Activated CD4-positive, alpha-beta T cell treated with anti-CD3 and anti-CD28 coated beads, Interleukin-2, amount 10 ng/mL, durations not matched to agents 7 days and 5 days (primary cell): ENCODE results near the gene ZFP42. TPM values are rescaled to one million over a fixed set of nuclear protein-coding genes. Genes with fewer than 3 reads are reported as not detected.
"Not testable (repeated sequence)": the region's sequence is repeated elsewhere in the genome, so short reads cannot be mapped to it uniquely, and the experiment has no call there.

Experiments
- CTCF ChIA-PET: fragments of 350-600 bp; sonication (Branson Sonifier 250); formaldehyde crosslinking; loops from one replicate; lab custom pipeline; 2021; ENCODE audit warnings: antibody characterized with exemption; lab: Charles Lee
- POLR2A ChIA-PET: fragments of 350-600 bp; sonication (Branson Sonifier 250); formaldehyde crosslinking; loops from one replicate; lab custom pipeline; 2021; ENCODE audit warnings: antibody characterized with exemption; lab: Charles Lee
- DNase-seq: peaks from one replicate; pipeline ENCODE4 v3.0.0-alpha.2; 2020
- H3K27ac Mint-ChIP-seq: one replicate; pipeline ENCODE4 v1.8.0; 2021; ENCODE audit warnings: mild to moderate bottlenecking, moderate library complexity, mixed read lengths
- H3K27me3 Mint-ChIP-seq: one replicate; pipeline ENCODE4 v1.8.0; 2021; ENCODE audit warnings: mixed read lengths
- H3K36me3 Mint-ChIP-seq: one replicate; pipeline ENCODE4 v1.8.0; 2021; ENCODE audit warnings: low read depth, mixed read lengths
- H3K4me1 Mint-ChIP-seq: one replicate; pipeline ENCODE4 v1.8.0; 2021; ENCODE audit warnings: mixed read lengths
- H3K4me3 Mint-ChIP-seq: one replicate; pipeline ENCODE4 v1.8.0; 2021; ENCODE audit warnings: mild to moderate bottlenecking, moderate library complexity, mixed read lengths
- H3K9me3 Mint-ChIP-seq: one replicate; pipeline ENCODE4 v1.8.0; 2021; ENCODE audit warnings: mixed read lengths
- total RNA-seq, 2 experiments: library from RNA; stranded (reverse); gene quantifications; one replicate each; pipeline ENCODE4 v1.2.3, GENCODE V29; 2021

Gene ZFP42
- total RNA-seq: not detected

- ChIA-PET POLR2A (no interaction called here), CTCF (no interaction called here)
- no peaks in the 10 kb centered on the region for H3K36me3 Mint-ChIP-seq
- H3K4me3 Mint-ChIP-seq: no peak within 1 kb of the TSS
- no peak for DNase-seq
- no peak within 1 kb of the TSS for H3K27ac Mint-ChIP-seq
- peaks cover 4% of the 10 kb centered on the region for H3K27me3 Mint-ChIP-seq
- H3K9me3 Mint-ChIP-seq: peaks cover 16% of the 10 kb centered on the region
- no peaks in the 10 kb centered on the region for H3K4me1 Mint-ChIP-seq
These were observed at the start of gene ZFP42 for GRCh38 chr4:187995322-187996207. Gene ZFP42, plus strand, starts transcription at chr4:187995771. Its CDS starts 7,037 bp downstream, at chr4:188002808.

- CTCF ChIA-PET: no interaction called here
- H3K9me3 Mint-ChIP-seq: peaks cover 10% of the 10 kb centered on the region
- H3K36me3 Mint-ChIP-seq: no peaks in the 10 kb centered on the region
- DNase-seq: no peak
- no peaks in the 10 kb centered on the region for H3K27me3 Mint-ChIP-seq
- POLR2A ChIA-PET: no interaction called here
- no peak overlapping the region for H3K27ac Mint-ChIP-seq
- no peaks in the 10 kb centered on the region for H3K4me1 Mint-ChIP-seq
- H3K4me3 Mint-ChIP-seq: no peak overlapping the region
These were observed 34.4 kb upstream of the ZFP42 start for GRCh38 chr4:187961171-187961570.

- H3K9me3 Mint-ChIP-seq: peaks cover 10% of the 10 kb centered on the region
- H3K4me3 Mint-ChIP-seq: no peak overlapping the region
- no peaks in the 10 kb centered on the region for H3K36me3 Mint-ChIP-seq
- H3K4me1 Mint-ChIP-seq: no peaks in the 10 kb centered on the region
- POLR2A ChIA-PET: no interaction called here
- CTCF ChIA-PET: no interaction called here
- H3K27ac Mint-ChIP-seq: no peak overlapping the region
- DNase-seq: no peak
- H3K27me3 Mint-ChIP-seq: no peaks in the 10 kb centered on the region
These were observed 33.6 kb upstream of the ZFP42 start for GRCh38 chr4:187961961-187962360.

- Mint-ChIP-seq H3K27ac (no peak overlapping the region), H3K9me3 (peaks cover 8% of the 10 kb centered on the region), H3K4me3 (no peak overlapping the region), H3K27me3 (no peaks in the 10 kb centered on the region), H3K36me3 (no peaks in the 10 kb centered on the region), H3K4me1 (no peaks in the 10 kb centered on the region)
- no peak for DNase-seq
- ChIA-PET CTCF (no interaction called here), POLR2A (no interaction called here)
These were observed 32.6 kb upstream of the ZFP42 start for GRCh38 chr4:187962926-187963325.

- no peak overlapping the region for H3K4me3 Mint-ChIP-seq
- no peak overlapping the region for H3K27ac Mint-ChIP-seq
- no peaks in the 10 kb centered on the region for H3K27me3 Mint-ChIP-seq
- ChIA-PET CTCF (no interaction called here), POLR2A (no interaction called here)
- no peak for DNase-seq
- no peaks in the 10 kb centered on the region for H3K4me1 Mint-ChIP-seq
- H3K36me3 Mint-ChIP-seq: no peaks in the 10 kb centered on the region
- H3K9me3 Mint-ChIP-seq: peaks cover 5% of the 10 kb centered on the region
These were observed 29.8 kb upstream of the ZFP42 start for GRCh38 chr4:187965726-187966125.

GRCh38 chr4:187972135-187972534 is 23.4 kb upstream of the ZFP42 start:
- peaks cover 6% of the 10 kb centered on the region for H3K9me3 Mint-ChIP-seq
- H3K4me1 Mint-ChIP-seq: no peaks in the 10 kb centered on the region
- no peak overlapping the region for H3K4me3 Mint-ChIP-seq
- H3K27me3 Mint-ChIP-seq: no peaks in the 10 kb centered on the region
- POLR2A ChIA-PET: no interaction called here
- H3K36me3 Mint-ChIP-seq: no peaks in the 10 kb centered on the region
- CTCF ChIA-PET: no interaction called here
- no peak for DNase-seq
- H3K27ac Mint-ChIP-seq: no peak overlapping the region

- no peaks in the 10 kb centered on the region for H3K4me1 Mint-ChIP-seq
- H3K9me3 Mint-ChIP-seq: peaks cover 35% of the 10 kb centered on the region
- H3K4me3 Mint-ChIP-seq: no peak overlapping the region
- no peaks in the 10 kb centered on the region for H3K36me3 Mint-ChIP-seq
- DNase-seq: no peak
- ChIA-PET CTCF (no interaction called here), POLR2A (no interaction called here)
- no peaks in the 10 kb centered on the region for H3K27me3 Mint-ChIP-seq
- H3K27ac Mint-ChIP-seq: no peak overlapping the region
These were observed 11.8 kb upstream of the ZFP42 start for GRCh38 chr4:187983746-187984145.

GRCh38 chr4:187992971-187993370 is 2.6 kb upstream of the ZFP42 start:
- no peaks in the 10 kb centered on the region for H3K36me3 Mint-ChIP-seq
- H3K4me3 Mint-ChIP-seq: no peak overlapping the region
- H3K27ac Mint-ChIP-seq: no peak overlapping the region
- POLR2A ChIA-PET: no interaction called here
- no peaks in the 10 kb centered on the region for H3K4me1 Mint-ChIP-seq
- no peak for DNase-seq
- H3K27me3 Mint-ChIP-seq: peaks cover 4% of the 10 kb centered on the region
- peaks cover 16% of the 10 kb centered on the region for H3K9me3 Mint-ChIP-seq
- CTCF ChIA-PET: no interaction called here

GRCh38 chr4:187993827-187994226 is 1.7 kb upstream of the ZFP42 start:
- Mint-ChIP-seq H3K9me3 (peaks cover 16% of the 10 kb centered on the region), H3K27me3 (peaks cover 4% of the 10 kb centered on the region), H3K4me1 (no peaks in the 10 kb centered on the region), H3K4me3 (no peak overlapping the region), H3K27ac (no peak overlapping the region), H3K36me3 (no peaks in the 10 kb centered on the region)
- ChIA-PET POLR2A (no interaction called here), CTCF (no interaction called here)
- DNase-seq: no peak

GRCh38 chr4:187996502-187997177 is 1.1 kb downstream of the ZFP42 start:
- Mint-ChIP-seq H3K27me3 (peaks cover 4% of the 10 kb centered on the region), H3K4me1 (no peaks in the 10 kb centered on the region), H3K9me3 (peaks cover 19% of the 10 kb centered on the region), H3K27ac (no peak overlapping the region), H3K36me3 (no peaks in the 10 kb centered on the region), H3K4me3 (no peak overlapping the region)
- ChIA-PET CTCF (no interaction called here), POLR2A (no interaction called here)
- no peak for DNase-seq

- POLR2A ChIA-PET, H3K27ac Mint-ChIP-seq: not testable (repeated sequence)
These were observed 2.4 kb downstream of the ZFP42 start for GRCh38 chr4:187997991-187998390.

GRCh38 chr4:187999406-187999932 is 3.9 kb downstream of the ZFP42 start:
- peaks cover 4% of the 10 kb centered on the region for H3K27me3 Mint-ChIP-seq
- CTCF ChIA-PET: no interaction called here

More at GRCh38 chr4:187997991-187998390, 2.4 kb downstream of the ZFP42 start:
- H3K36me3 Mint-ChIP-seq, CTCF ChIA-PET, H3K27me3 Mint-ChIP-seq, DNase-seq, H3K4me1 Mint-ChIP-seq, H3K4me3 Mint-ChIP-seq: not testable (repeated sequence)
- peaks cover 16% of the 10 kb centered on the region for H3K9me3 Mint-ChIP-seq

GRCh38 chr4:188002323-188002722 is 6.8 kb downstream of the ZFP42 start:
- Mint-ChIP-seq H3K4me3 (no peak overlapping the region), H3K27me3 (peaks cover 2% of the 10 kb centered on the region), H3K27ac (no peak overlapping the region), H3K36me3 (no peaks in the 10 kb centered on the region), H3K4me1 (no peaks in the 10 kb centered on the region), H3K9me3 (peaks cover 10% of the 10 kb centered on the region)
- ChIA-PET POLR2A (no interaction called here), CTCF (no interaction called here)
- DNase-seq: no peak

More at GRCh38 chr4:187999406-187999932, 3.9 kb downstream of the ZFP42 start:
- Mint-ChIP-seq H3K9me3 (peaks cover 13% of the 10 kb centered on the region), H3K4me3 (no peak overlapping the region), H3K27ac (no peak overlapping the region), H3K4me1 (no peaks in the 10 kb centered on the region), H3K36me3 (no peaks in the 10 kb centered on the region)
- no peak for DNase-seq
- POLR2A ChIA-PET: no interaction called here
